Breast epithelium (tissue), 3 donors: ENCODE results near the gene CYBC1.

Experiments used
- POLR2A ChIP-seq: fragments of 450-650 bp; IDR thresholded peaks from one replicate; pipeline ENCODE4 v1.6.1; 2016; ENCODE audit warnings: antibody characterized with exemption, mild to moderate bottlenecking, moderate library complexity
- POLR2AphosphoS5 ChIP-seq, 3 donors: sonication (generic); formaldehyde crosslinking; IDR thresholded peaks; one replicate each; pipeline ENCODE4 v1.6.1; 2017; ENCODE audit warnings: antibody characterized with exemption in 3 of 3
- TF ChIP-seq, protein P1 (sequence below), 3 donors: fragments of 450-650 bp; IDR thresholded peaks; one replicate each; pipeline ENCODE4 v1.5.1; 2016 to 2017; ENCODE audit warnings: antibody characterized with exemption in 3 of 3, mild to moderate bottlenecking in 3 of 3, moderate library complexity in 3 of 3

DNA sequence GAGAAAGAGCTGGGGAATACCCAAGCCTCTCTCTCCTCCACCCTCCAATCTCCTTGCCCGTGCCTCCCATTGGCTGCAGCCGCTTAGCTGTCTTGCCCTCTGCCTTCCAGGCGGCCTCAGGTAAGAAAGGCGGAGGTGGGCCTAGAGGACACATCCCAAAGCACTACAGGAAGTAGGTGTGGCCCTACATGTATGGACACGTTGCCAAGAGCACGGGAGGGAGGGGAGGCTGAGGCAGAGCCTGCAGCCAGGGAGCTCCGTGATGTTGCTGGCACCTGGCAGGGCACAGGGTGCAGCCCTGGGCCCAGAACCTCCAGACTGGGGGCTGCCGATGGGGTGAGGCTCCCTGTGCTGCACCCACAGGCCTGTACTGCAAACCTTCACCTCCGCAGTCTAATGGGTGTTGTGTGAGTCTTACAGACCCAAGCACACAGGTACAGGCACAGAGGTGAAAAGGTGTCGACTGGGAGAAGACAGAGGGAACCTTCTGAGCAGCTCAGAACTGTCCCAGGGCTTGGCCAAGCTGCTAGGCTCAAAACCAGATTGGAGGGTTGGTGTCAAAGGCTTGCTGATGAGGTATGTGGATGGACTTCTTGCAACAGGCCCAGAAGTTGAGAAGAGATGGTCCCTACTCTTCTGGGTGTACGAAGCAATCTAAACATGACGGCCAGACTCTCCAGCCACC is 45.4 kb upstream of the CYBC1 start:
- no peak for TF ChIP-seq POLR2AphosphoS5 (IDR thresholded peaks at IDR 0.05)
- TF ChIP-seq, protein P1, sequence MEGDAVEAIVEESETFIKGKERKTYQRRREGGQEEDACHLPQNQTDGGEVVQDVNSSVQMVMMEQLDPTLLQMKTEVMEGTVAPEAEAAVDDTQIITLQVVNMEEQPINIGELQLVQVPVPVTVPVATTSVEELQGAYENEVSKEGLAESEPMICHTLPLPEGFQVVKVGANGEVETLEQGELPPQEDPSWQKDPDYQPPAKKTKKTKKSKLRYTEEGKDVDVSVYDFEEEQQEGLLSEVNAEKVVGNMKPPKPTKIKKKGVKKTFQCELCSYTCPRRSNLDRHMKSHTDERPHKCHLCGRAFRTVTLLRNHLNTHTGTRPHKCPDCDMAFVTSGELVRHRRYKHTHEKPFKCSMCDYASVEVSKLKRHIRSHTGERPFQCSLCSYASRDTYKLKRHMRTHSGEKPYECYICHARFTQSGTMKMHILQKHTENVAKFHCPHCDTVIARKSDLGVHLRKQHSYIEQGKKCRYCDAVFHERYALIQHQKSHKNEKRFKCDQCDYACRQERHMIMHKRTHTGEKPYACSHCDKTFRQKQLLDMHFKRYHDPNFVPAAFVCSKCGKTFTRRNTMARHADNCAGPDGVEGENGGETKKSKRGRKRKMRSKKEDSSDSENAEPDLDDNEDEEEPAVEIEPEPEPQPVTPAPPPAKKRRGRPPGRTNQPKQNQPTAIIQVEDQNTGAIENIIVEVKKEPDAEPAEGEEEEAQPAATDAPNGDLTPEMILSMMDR (IDR thresholded peaks at IDR 0.05), result no peak
- TF ChIP-seq POLR2A, result no peak
